ENCODE data around the gene R3HDM4. TPM values are rescaled to one million over a fixed set of nuclear protein-coding genes. Genes with fewer than 3 reads are reported as not detected.

R3HDM4 gene
- total RNA-seq, 1 donor from 2014 or later = 26.5 TPM

- no peak for DNase-seq (ENCODE audit: low spot score in 2 of 2)
- FAIRE-seq = no peak
These were observed 34.9 kb upstream of the R3HDM4 start for GRCh38 chr19:947707-948539.

- FAIRE-seq (no peak), DNase-seq (ENCODE audit: low spot score in 2 of 2) (no peak)
These were observed 34.2 kb upstream of the R3HDM4 start for GRCh38 chr19:947090-947706.

GRCh38 chr19:945401-946252, 32.6 kb upstream of the R3HDM4 start:
- FAIRE-seq (no peak), DNase-seq (ENCODE audit: low spot score in 2 of 2) (no peak)

- no peak for DNase-seq (ENCODE audit: low spot score in 2 of 2)
- FAIRE-seq = no peak
These were observed 31.7 kb upstream of the R3HDM4 start for GRCh38 chr19:944663-945241.

- FAIRE-seq (no peak), DNase-seq (ENCODE audit: low spot score in 2 of 2) (no peak)
These were observed 31.1 kb upstream of the R3HDM4 start for GRCh38 chr19:944171-944567.

GRCh38 chr19:943551-944170, 30.6 kb upstream of the R3HDM4 start:
- FAIRE-seq (no peak), DNase-seq (ENCODE audit: low spot score in 2 of 2) (no peak)

- DNase-seq (ENCODE audit: low spot score in 2 of 2) (no peak), FAIRE-seq (no peak)
These were observed 29.2 kb upstream of the R3HDM4 start for GRCh38 chr19:942133-942645.

- DNase-seq (ENCODE audit: low spot score in 2 of 2) = no peak
- no peak for FAIRE-seq
These were observed 28.5 kb upstream of the R3HDM4 start for GRCh38 chr19:941292-942132.

GRCh38 chr19:940591-941291, 27.7 kb upstream of the R3HDM4 start:
- DNase-seq (ENCODE audit: low spot score in 2 of 2) (peak; percentile 80 to 84), FAIRE-seq (no peak)

- FAIRE-seq (no peak), DNase-seq (ENCODE audit: low spot score in 2 of 2) (no peak)
These were observed 26.9 kb upstream of the R3HDM4 start for GRCh38 chr19:939922-940321.

- DNase-seq (ENCODE audit: low spot score in 2 of 2) = no peak
- FAIRE-seq = no peak
These were observed 26.4 kb upstream of the R3HDM4 start for GRCh38 chr19:939439-939838.

- no peak for FAIRE-seq
- no peak for DNase-seq (ENCODE audit: low spot score in 2 of 2)
These were observed 25.4 kb upstream of the R3HDM4 start for GRCh38 chr19:938233-938923.

GRCh38 chr19:937259-937694, 24.3 kb upstream of the R3HDM4 start:
- no peak for DNase-seq (ENCODE audit: low spot score in 2 of 2)
- FAIRE-seq = no peak

- no peak for FAIRE-seq
- no peak for DNase-seq (ENCODE audit: low spot score in 2 of 2)
These were observed 23.1 kb upstream of the R3HDM4 start for GRCh38 chr19:936175-936546.

- DNase-seq (ENCODE audit: low spot score in 2 of 2) = peak; percentile 79
- FAIRE-seq = no peak
These were observed 22.0 kb upstream of the R3HDM4 start for GRCh38 chr19:934865-935479.

- DNase-seq (ENCODE audit: low spot score in 2 of 2) (no peak), FAIRE-seq (no peak)
These were observed 21.3 kb upstream of the R3HDM4 start for GRCh38 chr19:934197-934840.

GRCh38 chr19:933553-933882, 20.5 kb upstream of the R3HDM4 start:
- no peak for DNase-seq (ENCODE audit: low spot score in 2 of 2)
- FAIRE-seq = no peak

All from frontal cortex (tissue), 4 donors.